GM12874 (cell line): ENCODE measurements around the gene MEIS1.

ENCODE experiments used
- CTCF ChIP-seq: IDR thresholded peaks from 2 replicates; pipeline ENCODE4 v1.5.1; 2011; ENCODE audit warnings: low read depth, mild to moderate bottlenecking, control low read depth, low read length, moderate library complexity; ENCODE audit not compliant: insufficient read depth

MEIS1 gene

GRCh38 chr2:66532972-66533868, 98.3 kb downstream of the MEIS1 start:
- no peak for TF ChIP-seq CTCF

GRCh38 chr2:66534461-66534860, 99.5 kb downstream of the MEIS1 start:
- no peak for TF ChIP-seq CTCF

GRCh38 chr2:66535574-66536289, 100.8 kb downstream of the MEIS1 start:
- TF ChIP-seq CTCF: no peak

GRCh38 chr2:66536290-66536673, 101.4 kb downstream of the MEIS1 start:
- no peak for TF ChIP-seq CTCF

GRCh38 chr2:66536997-66537396, 102.1 kb downstream of the MEIS1 start:
- no peak for TF ChIP-seq CTCF

- no peak for TF ChIP-seq CTCF
These were observed 103.4 kb downstream of the MEIS1 start for GRCh38 chr2:66538291-66538690.

GRCh38 chr2:66539452-66539851, 104.5 kb downstream of the MEIS1 start:
- TF ChIP-seq CTCF: no peak
